CD4-positive, alpha-beta T cell (primary cell): ENCODE measurements around the gene WDR37. TPM values are rescaled to one million over a fixed set of nuclear protein-coding genes. Genes with fewer than 3 reads are reported as not detected.

ENCODE experiments used
- ATAC-seq: fragments of 200-7000 bp; cut with Tn5 transposase; one replicate; pipeline ENCODE4 v1.10.0; 2022; ENCODE audit warnings: mild to moderate bottlenecking; ENCODE audit not compliant: poor library complexity
- CTCF ChIA-PET: fragments of 350-600 bp; sonication (Branson Sonifier 250); formaldehyde crosslinking; loops from one replicate; lab custom pipeline; 2021; ENCODE audit warnings: antibody characterized with exemption, inconsistent platforms; lab: Charles Lee
- POLR2A ChIA-PET: fragments of 350-600 bp; sonication (Branson Sonifier 250); formaldehyde crosslinking; loops from one replicate; lab custom pipeline; 2021; ENCODE audit warnings: antibody characterized with exemption, inconsistent platforms; lab: Charles Lee
- DNase-seq, 14 experiments: peaks; one replicate each; pipeline ENCODE4 v3.0.0-alpha.2; 2013 to 2020; ENCODE audit warnings: mixed read lengths in 2 of 14
- H3K27ac ChIP-seq, 2 donors: one replicate each; pipeline versions ENCODE4 v1.5.1 to v1.7.0; 2013; ENCODE audit warnings: low read length in 2 of 2, low read depth in 1 of 2, mild to moderate bottlenecking in 1 of 2
- H3K27me3 ChIP-seq, 2 experiments: 1 replicate in 1 of 2; 2 replicates in 1 of 2; pipeline versions ENCODE4 v1.6.1 to v1.7.0; 2013; ENCODE audit warnings: low read length in 2 of 2, control low read depth in 1 of 2, mild to moderate bottlenecking in 1 of 2, moderate library complexity in 1 of 2; ENCODE audit not compliant: insufficient read depth in 2 of 2, control insufficient read depth in 1 of 2
- H3K36me3 ChIP-seq: one replicate; pipeline ENCODE4 v1.6.1; 2013; ENCODE audit warnings: low read length, control low read depth; ENCODE audit not compliant: insufficient read depth
- H3K4me1 ChIP-seq: one replicate; pipeline ENCODE4 v1.6.1; 2013; ENCODE audit warnings: low read length, control low read depth; ENCODE audit not compliant: insufficient read depth
- H3K4me3 ChIP-seq: one replicate; pipeline ENCODE4 v1.5.1; 2013; ENCODE audit warnings: mild to moderate bottlenecking, low read length, moderate library complexity
- H3K9me3 ChIP-seq, 2 experiments: 1 replicate in 1 of 2; 2 replicates in 1 of 2; pipeline versions ENCODE4 v1.6.1 to v1.7.0; 2013; ENCODE audit warnings: low read length in 2 of 2, mild to moderate bottlenecking in 2 of 2, control low read depth in 1 of 2, moderate library complexity in 1 of 2; ENCODE audit not compliant: control insufficient read depth in 1 of 2, insufficient read depth in 1 of 2
- H3K27ac Mint-ChIP-seq: one replicate; pipeline ENCODE4 v1.8.0; 2020; ENCODE audit warnings: mixed read lengths
- H3K27me3 Mint-ChIP-seq: one replicate; pipeline ENCODE4 v1.8.0; 2021; ENCODE audit warnings: mixed read lengths
- H3K36me3 Mint-ChIP-seq: one replicate; pipeline ENCODE4 v1.8.0; 2021; ENCODE audit warnings: low read depth, mixed read lengths
- H3K4me1 Mint-ChIP-seq: one replicate; pipeline ENCODE4 v1.8.0; 2021; ENCODE audit warnings: low read depth, mixed read lengths
- H3K4me3 Mint-ChIP-seq: one replicate; pipeline ENCODE4 v1.8.0; 2020; ENCODE audit warnings: mild to moderate bottlenecking, mixed read lengths
- H3K9me3 Mint-ChIP-seq: one replicate; pipeline ENCODE4 v1.8.0; 2020; ENCODE audit warnings: mixed read lengths
- CTCF ChIP-seq: fragments of 200-600 bp; IDR thresholded peaks from one replicate; pipeline ENCODE4 v1.8.0; 2022; ENCODE audit warnings: antibody characterized with exemption, mild to moderate bottlenecking
- intact Hi-C, 2 experiments: fragments of 100-400 bp; cut with DNase I in 1 of 2; cut with micrococcal nuclease in 1 of 2; formaldehyde crosslinking; loops; one replicate each; pipeline versions ENCODE4 v1.15.1 to v1.9.0; 2023 to 2025; cut with DNase I, micrococcal nuclease
- total RNA-seq, 174 experiments: library from RNA in 2 of 174; stranded (reverse) in 2 of 174; gene quantifications; one replicate each; pipeline ENCODE4 v1.2.3 and lab custom pipeline; 2021 to 2026

The WDR37 gene
- total RNA-seq, 2 experiments from 2014 or later = 17.0 to 17.7 TPM

- H3K36me3 Mint-ChIP-seq = peaks cover 89% of the 10 kb centered on the region
- no peaks in the 10 kb centered on the region for H3K27me3 ChIP-seq
- ChIA-PET CTCF (no interaction called here), POLR2A (no interaction called here)
- H3K4me3 ChIP-seq = no peak overlapping the region
- no peak overlapping the region for H3K27ac ChIP-seq
- H3K36me3 ChIP-seq = peaks cover 73% of the 10 kb centered on the region
- H3K4me1 ChIP-seq = no peaks in the 10 kb centered on the region
- intact Hi-C loops = no loop called here
- ATAC-seq (no peak), DNase-seq (no peak)
- H3K4me3 Mint-ChIP-seq = no peak overlapping the region
- H3K9me3 Mint-ChIP-seq = no peaks in the 10 kb centered on the region
- no peaks in the 10 kb centered on the region for H3K9me3 ChIP-seq
- H3K27ac Mint-ChIP-seq = no peak overlapping the region
- no peaks in the 10 kb centered on the region for H3K27me3 Mint-ChIP-seq
- TF ChIP-seq CTCF = no peak
- H3K4me1 Mint-ChIP-seq = peaks cover 20% of the 10 kb centered on the region
Observed at GRCh38 chr10:1128649-1129048, 72.5 kb downstream of the WDR37 start.

GRCh38 chr10:1130226-1130625 is 74.0 kb downstream of the WDR37 start:
- ChIA-PET CTCF (no interaction called here), POLR2A (no interaction called here)
- Histone ChIP-seq H3K4me1 (no peaks in the 10 kb centered on the region), H3K9me3 (no peaks in the 10 kb centered on the region), H3K27me3 (no peaks in the 10 kb centered on the region), H3K36me3 (peaks cover 57% of the 10 kb centered on the region), H3K27ac (no peak overlapping the region), H3K4me3 (no peak overlapping the region)
- Mint-ChIP-seq H3K9me3 (no peaks in the 10 kb centered on the region), H3K4me1 (peaks cover 14% of the 10 kb centered on the region), H3K36me3 (peaks cover 73% of the 10 kb centered on the region), H3K27ac (no peak overlapping the region), H3K27me3 (no peaks in the 10 kb centered on the region), H3K4me3 (no peak overlapping the region)
- intact Hi-C loops = no loop called here
- ATAC-seq (no peak), DNase-seq (no peak)
- no peak for TF ChIP-seq CTCF

GRCh38 chr10:1130995-1131790 is 75.0 kb downstream of the WDR37 start:
- Mint-ChIP-seq H3K36me3 (peaks cover 64% of the 10 kb centered on the region), H3K4me3 (no peak overlapping the region), H3K9me3 (no peaks in the 10 kb centered on the region), H3K27me3 (no peaks in the 10 kb centered on the region), H3K27ac (no peak overlapping the region), H3K4me1 (peaks cover 14% of the 10 kb centered on the region)
- H3K27ac ChIP-seq = no peak overlapping the region
- H3K9me3 ChIP-seq = no peaks in the 10 kb centered on the region
- CTCF ChIA-PET = no interaction called here
- DNase-seq (no peak), ATAC-seq (no peak)
- H3K27me3 ChIP-seq = no peaks in the 10 kb centered on the region
- POLR2A ChIA-PET = no interaction called here
- no peak overlapping the region for H3K4me3 ChIP-seq
- H3K36me3 ChIP-seq = peaks cover 49% of the 10 kb centered on the region
- intact Hi-C loops = no loop called here
- no peaks in the 10 kb centered on the region for H3K4me1 ChIP-seq
- no peak for TF ChIP-seq CTCF
